OCI-LY1 (cell line): ENCODE results near the gene NECAB2.

Experiments used
- H2AFZ ChIP-seq: fragments of 200-600 bp; sonication (generic), shearing (Covaris generic); 2 replicates; pipeline ENCODE4 v1.6.0; 2014; ENCODE audit warnings: antibody characterized with exemption, mild to moderate bottlenecking, low read length
- H3F3A ChIP-seq: fragments of 200-600 bp; sonication (generic), shearing (Covaris generic); 2 replicates; pipeline ENCODE4 v1.6.0; 2014; ENCODE audit warnings: mild to moderate bottlenecking, antibody characterized with exemption, low read length, moderate library complexity; ENCODE audit not compliant: insufficient read depth
- H3K27ac ChIP-seq: fragments of 200-600 bp; sonication (generic); 2 replicates; pipeline ENCODE4 v1.5.1; 2014; ENCODE audit warnings: low read length, mixed run types, mild to moderate bottlenecking, low read depth; ENCODE audit not compliant: poor library complexity, severe bottlenecking
- H3K27me3 ChIP-seq: fragments of 200-600 bp; sonication (generic); 2 replicates; pipeline ENCODE4 v1.6.0; 2014; ENCODE audit warnings: antibody characterized with exemption, mild to moderate bottlenecking, low read length, moderate library complexity; ENCODE audit not compliant: insufficient read depth
- H3K36me3 ChIP-seq: fragments of 200-600 bp; sonication (generic); 2 replicates; pipeline ENCODE4 v1.6.1; 2014; ENCODE audit warnings: mild to moderate bottlenecking, antibody characterized with exemption, low read length, moderate library complexity, mixed read lengths; ENCODE audit not compliant: insufficient read depth
- H3K4me1 ChIP-seq: fragments of 200-600 bp; sonication (generic); 2 replicates; pipeline ENCODE4 v1.5.1; 2014; ENCODE audit warnings: mild to moderate bottlenecking, low read length, moderate library complexity; ENCODE audit not compliant: insufficient read depth, severe bottlenecking
- H3K4me2 ChIP-seq: fragments of 200-600 bp; sonication (generic), shearing (Covaris generic); 2 replicates; pipeline ENCODE4 v1.6.1; 2014; ENCODE audit warnings: low read length
- H3K4me3 ChIP-seq: fragments of 200-600 bp; sonication (generic); 2 replicates; pipeline ENCODE4 v1.5.1; 2014; ENCODE audit warnings: low read length, low read depth, mild to moderate bottlenecking, mixed read lengths; ENCODE audit not compliant: poor library complexity, severe bottlenecking
- H3K79me2 ChIP-seq: fragments of 200-600 bp; shearing (Covaris generic); 2 replicates; pipeline ENCODE4 v1.6.1; 2016; ENCODE audit warnings: mixed run types, low read length, mixed read lengths; ENCODE audit not compliant: insufficient read depth
- H3K9ac ChIP-seq: fragments of 200-600 bp; sonication (generic), shearing (Covaris generic); 2 replicates; pipeline ENCODE4 v1.6.1; 2014; ENCODE audit warnings: mild to moderate bottlenecking, low read length, mixed read lengths
- H3K9me2 ChIP-seq: fragments of 200-600 bp; sonication (generic), shearing (Covaris generic); 2 replicates; pipeline ENCODE4 v1.6.1; 2014; ENCODE audit warnings: low read depth, mild to moderate bottlenecking, low read length, mixed read lengths
- H3K9me3 ChIP-seq: fragments of 200-600 bp; shearing (Covaris generic); 2 replicates; pipeline ENCODE4 v1.6.1; 2014; ENCODE audit warnings: low read length, mixed read lengths
- H4K20me1 ChIP-seq: fragments of 200-600 bp; sonication (generic), shearing (Covaris generic); 2 replicates; pipeline ENCODE4 v1.6.0; 2016; ENCODE audit warnings: mild to moderate bottlenecking, low read length; ENCODE audit not compliant: insufficient read depth
- CTCF ChIP-seq: fragments of 200-600 bp; sonication (generic), shearing (Covaris generic); IDR thresholded peaks from 2 replicates; pipeline ENCODE4 v1.5.1; 2017; ENCODE audit warnings: mild to moderate bottlenecking, antibody characterized with exemption, low read length, moderate library complexity, mixed read lengths
- EZH2 ChIP-seq: fragments of 200-600 bp; sonication (generic), shearing (Covaris generic); IDR thresholded peaks from 2 replicates; pipeline ENCODE4 v1.8.0; 2017; ENCODE audit warnings: borderline replicate concordance, mixed run types, mild to moderate bottlenecking, antibody characterized with exemption, low read length, moderate library complexity, mixed read lengths

Gene NECAB2

GRCh38 chr16:84029297-84030047 lies 61.4 kb downstream of the NECAB2 start:
- no peaks in the 10 kb centered on the region for H3K4me1 ChIP-seq
- H3K9me3 ChIP-seq, result no peaks in the 10 kb centered on the region
- no peaks in the 10 kb centered on the region for H3F3A ChIP-seq
- no peak overlapping the region for H3K27ac ChIP-seq
- H3K36me3 ChIP-seq, result no peaks in the 10 kb centered on the region
- no peak overlapping the region for H2AFZ ChIP-seq
- H3K27me3 ChIP-seq, result no peaks in the 10 kb centered on the region
- H3K79me2 ChIP-seq, result no peaks in the 10 kb centered on the region
- H4K20me1 ChIP-seq, result no peaks in the 10 kb centered on the region
- H3K4me2 ChIP-seq, result no peak overlapping the region
- H3K9ac ChIP-seq, result no peak overlapping the region
- TF ChIP-seq CTCF (no peak), EZH2 (no peak)
- H3K4me3 ChIP-seq, result no peak overlapping the region
- H3K9me2 ChIP-seq, result no peaks in the 10 kb centered on the region

- peaks cover 4% of the 10 kb centered on the region; the same call in 1 of the 2 replicates for H3K27me3 ChIP-seq
- H2AFZ ChIP-seq, result no peak overlapping the region
- no peak overlapping the region for H3K27ac ChIP-seq
- no peak overlapping the region for H3K9ac ChIP-seq
- no peak overlapping the region for H3K4me3 ChIP-seq
- no peaks in the 10 kb centered on the region for H3K4me1 ChIP-seq
- no peaks in the 10 kb centered on the region for H3K9me2 ChIP-seq
- no peak for TF ChIP-seq CTCF
- no peak for TF ChIP-seq EZH2
- H3F3A ChIP-seq, result no peaks in the 10 kb centered on the region
- H4K20me1 ChIP-seq, result no peaks in the 10 kb centered on the region
- no peaks in the 10 kb centered on the region; the same call in 1 of the 2 replicates for H3K36me3 ChIP-seq
- H3K4me2 ChIP-seq, result no peak overlapping the region
- H3K9me3 ChIP-seq, result no peaks in the 10 kb centered on the region
- no peaks in the 10 kb centered on the region for H3K79me2 ChIP-seq
Observed at GRCh38 chr16:84031556-84031955, 63.5 kb downstream of the NECAB2 start.

- no peak overlapping the region for H3K4me2 ChIP-seq
- H3F3A ChIP-seq, result no peaks in the 10 kb centered on the region
- TF ChIP-seq EZH2 (no peak), CTCF (no peak)
- H4K20me1 ChIP-seq, result no peaks in the 10 kb centered on the region
- peaks cover 8% of the 10 kb centered on the region; the same call in 1 of the 2 replicates for H3K27me3 ChIP-seq
- H3K36me3 ChIP-seq, result no peaks in the 10 kb centered on the region; the same call in 1 of the 2 replicates
- H3K9me3 ChIP-seq, result no peaks in the 10 kb centered on the region
- H3K4me1 ChIP-seq, result no peaks in the 10 kb centered on the region
- H3K79me2 ChIP-seq, result no peaks in the 10 kb centered on the region
- no peak overlapping the region for H3K9ac ChIP-seq
- H3K9me2 ChIP-seq, result no peaks in the 10 kb centered on the region
- H2AFZ ChIP-seq, result no peak overlapping the region
- H3K27ac ChIP-seq, result no peak overlapping the region
- H3K4me3 ChIP-seq, result no peak overlapping the region
Observed at GRCh38 chr16:84032458-84033178, 64.6 kb downstream of the NECAB2 start.
